Measurements from ENCODE around the gene MDGA2.
A peak's percentile ranks its signal among the peaks of the same experiment; 100 is the strongest.
"Not testable (repeated sequence)": the region's sequence is repeated elsewhere in the genome, so short reads cannot be mapped to it uniquely, and the experiment has no call there.

Gene MDGA2

GRCh38 chr14:47675466-47676314, at the start of gene MDGA2:
Gene MDGA2 (minus strand): TSS chr14:47675605.
- no peak for DNase-seq (ENCODE audit: low read depth)

DNA sequence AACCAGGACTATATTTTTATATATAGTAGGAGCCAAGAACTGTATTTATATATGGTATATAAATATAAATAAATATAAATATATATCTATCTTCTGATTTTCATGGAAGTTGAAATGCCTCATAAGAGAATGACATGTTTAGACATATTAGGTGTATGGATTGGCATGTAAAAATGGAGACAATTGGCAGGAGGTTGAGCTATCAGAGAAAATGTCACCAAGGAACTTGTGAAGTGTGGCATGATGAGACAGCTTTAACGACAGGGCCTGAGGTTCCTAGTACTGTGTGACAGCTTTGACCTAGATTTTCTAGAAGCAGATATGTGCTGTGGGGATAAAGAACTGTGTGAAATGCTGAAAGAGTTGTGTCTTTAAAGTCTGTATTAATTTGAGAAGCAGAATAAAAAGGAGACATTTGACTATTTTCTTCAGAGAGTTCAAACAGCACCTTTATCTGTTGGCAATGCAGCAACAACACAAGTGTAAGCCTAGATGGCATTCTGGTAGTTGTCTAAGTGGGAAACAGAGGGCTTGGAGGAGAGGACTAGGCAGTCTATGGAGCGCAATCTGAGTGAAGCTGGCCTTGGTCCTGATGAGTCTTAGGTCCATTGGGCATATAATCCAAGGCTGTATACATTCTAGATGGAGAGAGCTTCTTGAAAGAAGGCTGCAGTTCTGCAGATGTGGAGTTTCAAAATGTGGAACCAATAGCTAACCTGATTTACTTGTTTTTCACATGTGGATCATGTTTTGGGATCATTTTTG, 47.7 kb upstream of the MDGA2 start:
- no peak for DNase-seq (ENCODE audit: low read depth)

GRCh38 chr14:47720281-47720680, 44.9 kb upstream of the MDGA2 start:
- no peak for DNase-seq (ENCODE audit: low read depth)

GRCh38 chr14:47715330-47715729, 39.9 kb upstream of the MDGA2 start:
- DNase-seq (ENCODE audit: low read depth) = peak; percentile 8

GRCh38 chr14:47710581-47710980, 35.2 kb upstream of the MDGA2 start:
- DNase-seq (ENCODE audit: low read depth) = no peak

- DNase-seq (ENCODE audit: low read depth) = no peak
Measured at GRCh38 chr14:47705683-47706082, 30.3 kb upstream of the MDGA2 start.

- DNase-seq (ENCODE audit: low read depth) = no peak
Measured at GRCh38 chr14:47691829-47692228, 16.4 kb upstream of the MDGA2 start.

GRCh38 chr14:47678993-47679392, 3.6 kb upstream of the MDGA2 start:
- no peak for DNase-seq (ENCODE audit: low read depth)

DNA sequence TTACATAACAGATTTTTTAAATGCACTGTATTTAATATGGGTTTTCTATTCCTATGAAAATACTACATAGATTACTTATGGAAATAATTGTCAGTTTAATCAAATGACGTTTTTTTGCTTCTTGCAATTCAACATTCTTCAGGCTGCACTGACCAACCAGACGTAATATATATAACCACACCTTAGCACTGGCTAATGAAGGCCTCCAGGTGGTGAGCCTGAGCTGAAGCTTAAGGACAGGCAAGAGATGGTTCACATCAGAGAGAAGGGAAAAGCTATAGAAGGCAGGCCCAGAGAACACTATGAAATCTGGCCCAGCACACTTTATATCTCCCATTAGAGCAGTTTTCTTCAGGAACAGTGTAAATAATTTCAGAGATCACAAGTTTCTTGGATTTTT, 2.8 kb upstream of the MDGA2 start:
- no peak for DNase-seq (ENCODE audit: low read depth)

DNA sequence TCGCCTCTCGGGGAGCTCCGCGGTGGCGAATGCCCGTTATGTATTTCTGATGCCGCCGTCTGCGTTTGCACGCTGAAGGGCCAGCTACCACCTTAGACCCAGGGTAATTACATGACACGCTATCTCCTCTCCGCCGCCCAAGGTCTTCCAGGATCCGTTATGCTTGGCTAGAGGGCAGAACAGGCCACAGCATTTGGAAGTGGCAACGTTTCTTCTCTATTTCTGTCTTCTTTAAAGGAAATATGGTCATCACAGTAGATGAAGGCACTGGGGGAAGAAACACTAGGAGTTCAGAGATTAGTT, 861 bp upstream of the MDGA2 start:
- no peak for DNase-seq (ENCODE audit: low read depth)

DNA sequence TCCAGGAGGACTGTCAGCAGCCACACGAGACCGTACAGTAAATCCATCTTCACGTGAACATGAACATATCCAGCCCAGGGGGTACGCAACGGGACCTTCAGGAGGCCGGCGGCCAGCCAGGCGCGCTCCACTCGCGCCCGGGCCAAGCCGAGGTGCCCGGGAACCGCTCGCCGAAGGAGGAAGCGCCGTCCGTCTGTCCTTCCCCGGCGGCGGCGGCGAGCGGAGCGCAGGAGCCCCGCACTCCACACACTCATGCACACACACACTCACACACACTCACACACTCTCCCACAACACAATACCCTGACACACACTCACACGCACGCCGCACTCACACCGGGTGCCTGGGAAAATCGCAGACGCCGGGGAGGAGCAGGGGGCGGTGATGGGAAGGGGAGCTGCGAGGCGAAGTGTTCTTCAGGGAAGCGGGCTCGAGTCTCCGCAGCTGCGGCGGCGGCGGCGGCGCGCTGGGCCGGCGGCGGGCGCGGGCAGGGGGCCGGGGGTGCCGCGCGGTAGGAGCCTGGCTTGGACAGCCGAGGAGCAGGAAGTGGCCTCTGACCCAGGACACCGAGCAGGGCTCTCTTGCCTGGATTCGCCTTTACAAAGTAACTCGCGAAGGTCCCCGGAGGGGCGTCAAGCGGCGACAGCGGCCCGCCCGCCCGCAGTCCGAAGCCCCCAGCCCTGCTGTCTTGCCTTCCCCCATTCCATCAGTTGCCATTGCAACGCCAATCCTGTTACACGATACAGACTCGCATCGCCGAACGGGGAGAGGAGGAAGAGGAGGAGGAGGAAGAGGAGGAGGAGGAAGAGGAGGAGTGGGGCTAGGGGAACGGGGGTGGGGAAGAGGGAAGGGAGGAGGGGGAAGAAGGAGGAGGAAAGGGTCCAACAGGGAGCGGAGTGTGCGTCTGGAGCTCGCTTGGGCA, 601 bp downstream of the MDGA2 start:
- DNase-seq (ENCODE audit: low read depth) = no peak

DNA sequence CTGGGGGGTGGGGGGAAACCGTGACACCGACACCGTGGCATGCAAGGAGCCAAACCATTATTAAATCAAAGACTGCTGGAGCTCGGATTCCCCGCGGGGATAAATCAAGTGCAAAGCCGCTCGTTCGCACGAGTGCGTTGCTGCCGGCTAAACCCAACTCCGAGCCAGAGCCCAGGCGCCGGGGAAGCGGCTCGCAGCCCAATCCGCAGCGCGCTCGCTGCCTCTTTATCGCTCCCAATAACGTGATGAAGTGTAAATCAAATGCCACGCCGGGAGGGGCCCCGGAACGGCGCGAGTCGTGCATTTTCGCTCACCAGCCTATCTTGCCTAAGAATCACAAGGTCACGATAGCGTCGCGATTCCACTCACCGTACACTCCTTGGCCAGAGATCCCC, 1.3 kb downstream of the MDGA2 start:
- no peak for DNase-seq (ENCODE audit: low read depth)

DNA sequence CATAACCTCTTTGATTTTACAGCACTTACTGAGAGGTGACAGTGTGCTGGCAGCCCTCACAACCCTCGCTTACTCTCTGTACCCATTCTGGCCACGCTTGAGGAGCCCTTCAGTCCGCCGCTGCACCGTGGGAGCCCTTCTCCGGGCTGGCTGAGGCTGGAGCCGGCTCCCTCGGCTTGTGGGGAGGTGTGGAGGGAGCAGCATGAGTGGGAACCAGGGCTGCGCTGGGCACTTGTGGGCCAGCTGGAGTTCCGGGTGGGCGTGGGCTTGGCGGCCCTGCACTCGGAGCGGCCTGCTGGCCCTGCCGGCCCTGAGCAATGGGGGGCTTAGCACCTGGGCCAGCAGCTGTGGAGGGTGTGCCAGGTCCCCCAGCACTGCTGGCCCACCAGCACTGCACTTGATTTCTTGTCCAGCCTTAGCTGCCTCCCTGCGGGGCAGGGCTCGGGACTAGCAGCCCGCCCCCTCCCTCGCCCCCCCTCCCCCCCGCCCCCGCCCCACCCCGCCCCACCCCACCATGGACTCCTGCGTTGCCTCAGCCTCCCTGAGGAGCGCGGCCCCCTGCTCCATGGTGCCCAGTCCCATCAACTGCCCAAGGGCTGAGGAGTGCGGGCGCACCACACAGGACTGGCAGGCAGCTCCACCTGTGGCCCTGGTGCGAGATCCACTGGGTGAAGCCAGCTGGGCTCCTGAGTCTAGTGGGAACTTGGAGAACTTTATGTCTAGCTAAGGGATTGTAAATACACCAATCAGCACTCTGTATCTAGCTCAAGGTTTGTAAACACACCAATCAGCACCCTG, 9.9 kb downstream of the MDGA2 start:
- no peak for DNase-seq (ENCODE audit: low read depth)

DNA sequence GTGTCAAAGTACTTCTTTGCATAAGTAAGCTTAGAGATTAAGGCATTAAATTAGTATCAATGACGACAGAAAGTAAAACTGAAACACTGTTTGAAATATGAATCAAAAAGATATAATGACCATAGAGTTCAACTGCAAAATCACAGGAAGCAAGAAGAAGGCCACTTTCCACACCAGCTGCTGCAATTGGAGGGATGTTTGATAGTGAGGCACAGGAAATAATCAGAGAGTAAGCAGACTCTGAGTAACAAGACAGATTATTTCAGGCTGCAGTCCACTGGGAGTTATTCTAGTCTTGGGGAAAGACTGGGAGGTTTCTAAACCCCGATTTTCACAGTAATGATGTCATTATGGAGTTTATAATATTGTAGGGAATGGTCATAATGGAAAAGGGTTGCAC, 12.9 kb downstream of the MDGA2 start:
- DNase-seq (ENCODE audit: low read depth) = no peak

GRCh38 chr14:47660158-47660557, 15.2 kb downstream of the MDGA2 start:
- DNase-seq (ENCODE audit: low read depth) = no peak

- DNase-seq (ENCODE audit: low read depth) = no peak
Measured at GRCh38 chr14:47658041-47658440, 17.4 kb downstream of the MDGA2 start.

GRCh38 chr14:47657143-47657542, 18.3 kb downstream of the MDGA2 start:
- no peak for DNase-seq (ENCODE audit: low read depth)

DNA sequence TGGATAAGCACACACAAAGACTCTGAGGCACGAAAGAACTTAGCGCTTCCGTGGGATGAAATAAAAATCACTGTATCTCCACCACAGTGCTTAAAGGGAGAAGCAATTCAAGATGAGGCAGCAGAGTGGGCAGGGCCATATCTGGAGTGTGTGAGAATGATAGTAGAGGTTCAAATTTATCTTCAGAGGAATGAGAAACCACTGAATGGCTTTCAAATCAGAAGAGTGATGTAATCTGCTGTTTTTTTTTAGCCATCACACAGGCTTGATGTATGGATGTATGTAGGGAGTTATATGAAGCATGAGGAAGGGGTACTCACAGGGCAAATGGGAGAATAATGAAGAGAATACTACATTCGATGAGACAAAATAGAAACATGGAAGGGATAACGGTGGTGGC, 24.1 kb downstream of the MDGA2 start:
- DNase-seq (ENCODE audit: low read depth) = no peak

- DNase-seq (ENCODE audit: low read depth) = no peak
Measured at GRCh38 chr14:47637753-47638152, 37.7 kb downstream of the MDGA2 start.

DNA sequence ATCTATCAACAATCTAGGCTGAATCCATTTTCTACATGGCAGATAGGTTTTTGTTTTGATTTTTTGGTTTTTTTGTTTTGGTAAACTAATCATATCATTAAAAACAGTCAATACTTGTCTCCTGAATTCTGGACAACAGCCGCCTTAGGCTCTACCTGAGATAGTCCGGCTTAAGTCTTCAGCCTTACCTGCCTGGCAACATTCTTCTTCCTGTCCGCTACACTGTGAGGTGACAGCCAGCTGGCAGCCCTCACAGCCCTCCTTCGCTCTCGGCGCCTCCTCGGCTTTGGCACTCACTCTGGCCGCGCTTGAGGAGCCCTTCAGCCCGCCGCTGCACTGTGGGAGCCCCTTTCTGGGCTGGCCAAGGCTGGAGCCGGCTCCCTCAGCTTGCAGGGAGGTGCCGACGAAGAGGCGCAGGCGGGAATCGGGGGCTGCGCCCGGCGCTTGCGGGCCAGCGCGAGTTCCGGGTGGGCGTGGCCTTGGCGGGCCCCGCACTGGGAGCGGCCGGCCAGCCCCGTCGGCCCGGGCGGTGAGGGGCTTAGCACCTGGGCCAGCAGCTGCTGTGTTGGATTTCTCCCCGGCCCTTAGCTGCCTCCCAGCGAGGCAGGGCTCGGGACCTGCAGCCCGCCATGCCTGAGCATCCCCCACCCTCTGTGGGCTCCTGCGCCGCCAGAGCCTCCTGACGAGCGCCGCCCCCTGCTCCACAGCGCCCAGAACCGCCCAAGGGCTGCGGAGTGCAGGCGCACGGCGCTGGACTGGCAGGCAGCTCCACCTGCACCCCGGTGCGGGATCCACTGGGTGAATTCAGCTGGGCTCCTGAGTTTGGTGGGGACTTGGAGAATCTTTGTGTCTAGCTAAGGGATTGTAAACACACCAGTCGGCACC, 49.0 kb downstream of the MDGA2 start:
- DNase-seq (ENCODE audit: low read depth) = no peak

DNA sequence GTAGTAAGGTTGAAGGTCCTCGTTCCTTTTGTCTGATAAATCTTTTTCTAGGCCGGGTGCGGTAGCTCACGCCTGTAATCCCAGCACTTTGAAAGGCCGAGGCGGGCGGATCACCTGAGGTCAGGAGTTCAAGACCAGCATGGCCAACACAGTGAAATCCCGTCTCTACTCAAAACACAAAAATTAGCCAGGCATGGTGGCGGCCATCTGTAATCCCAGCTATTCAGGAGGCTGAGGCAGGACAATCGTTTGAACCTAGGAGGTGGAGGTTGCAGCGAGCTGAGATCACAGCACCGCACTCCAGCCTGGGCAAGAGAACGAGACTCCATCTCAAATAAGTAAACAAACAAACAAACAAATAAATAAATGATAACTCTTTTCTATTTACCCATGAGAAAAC, 51.3 kb downstream of the MDGA2 start:
- DNase-seq (ENCODE audit: low read depth) = not testable (repeated sequence)

All from stromal cell of bone marrow (primary cell).